ENCODE data around the gene ACER3. TPM values are rescaled to one million over a fixed set of nuclear protein-coding genes. Genes with fewer than 3 reads are reported as not detected.

The ACER3 gene
- total and polyA plus RNA-seq, 8 donors = 2.0 to 13.2 (median 5.9) TPM

- TF ChIP-seq, protein P1, sequence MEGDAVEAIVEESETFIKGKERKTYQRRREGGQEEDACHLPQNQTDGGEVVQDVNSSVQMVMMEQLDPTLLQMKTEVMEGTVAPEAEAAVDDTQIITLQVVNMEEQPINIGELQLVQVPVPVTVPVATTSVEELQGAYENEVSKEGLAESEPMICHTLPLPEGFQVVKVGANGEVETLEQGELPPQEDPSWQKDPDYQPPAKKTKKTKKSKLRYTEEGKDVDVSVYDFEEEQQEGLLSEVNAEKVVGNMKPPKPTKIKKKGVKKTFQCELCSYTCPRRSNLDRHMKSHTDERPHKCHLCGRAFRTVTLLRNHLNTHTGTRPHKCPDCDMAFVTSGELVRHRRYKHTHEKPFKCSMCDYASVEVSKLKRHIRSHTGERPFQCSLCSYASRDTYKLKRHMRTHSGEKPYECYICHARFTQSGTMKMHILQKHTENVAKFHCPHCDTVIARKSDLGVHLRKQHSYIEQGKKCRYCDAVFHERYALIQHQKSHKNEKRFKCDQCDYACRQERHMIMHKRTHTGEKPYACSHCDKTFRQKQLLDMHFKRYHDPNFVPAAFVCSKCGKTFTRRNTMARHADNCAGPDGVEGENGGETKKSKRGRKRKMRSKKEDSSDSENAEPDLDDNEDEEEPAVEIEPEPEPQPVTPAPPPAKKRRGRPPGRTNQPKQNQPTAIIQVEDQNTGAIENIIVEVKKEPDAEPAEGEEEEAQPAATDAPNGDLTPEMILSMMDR (IDR thresholded peaks at IDR 0.05) = no peak
- no peak overlapping the region for H3K4me3 ChIP-seq
- H3K4me1 ChIP-seq = no peaks in the 10 kb centered on the region
- ATAC-seq = no peak
- no peaks in the 10 kb centered on the region for H3K27me3 ChIP-seq
- no peak for FAIRE-seq
- 90 to 97% methylated on average over 1 of the region's 1 CpG for WGBS, 2 donors
- H3K36me3 ChIP-seq = no peaks in the 10 kb centered on the region
- H3K9me3 ChIP-seq = no peaks in the 10 kb centered on the region
- intact Hi-C loops (cut with DNase I) = no loop called here
- H3K27ac ChIP-seq = no peak overlapping the region
- no peak for DNase-seq
Measured at GRCh38 chr11:76822406-76822805, 38.3 kb upstream of the ACER3 start.

DNA sequence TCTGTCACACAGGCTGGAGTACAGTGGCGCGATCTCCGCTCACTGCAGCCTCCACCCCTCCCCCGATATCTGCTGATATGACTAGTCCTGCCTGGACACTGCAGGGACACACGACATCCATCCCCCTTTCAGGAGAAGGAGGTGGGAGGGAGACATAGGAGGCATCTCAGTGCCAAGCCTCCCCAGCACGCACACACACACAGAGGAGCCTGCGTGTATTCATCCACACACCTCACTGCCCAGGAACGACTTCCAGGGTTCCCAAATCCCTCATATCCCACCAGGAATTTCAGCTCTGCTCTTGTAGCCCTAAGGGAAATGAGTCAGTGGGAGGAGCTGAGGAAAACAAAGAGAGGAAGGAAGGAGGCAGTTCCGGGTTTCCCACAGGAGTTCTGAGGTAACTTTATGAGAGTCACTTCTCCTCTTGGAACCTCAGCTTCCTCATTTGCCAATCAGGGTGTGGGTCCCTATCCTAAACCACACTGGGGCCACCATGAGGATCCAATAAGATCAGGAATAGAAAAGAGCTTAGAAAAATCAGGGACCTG, 37.2 kb upstream of the ACER3 start:
- WGBS, 2 donors = 60 to 68% methylated on average over 9 of the region's 9 CpGs
- Histone ChIP-seq H3K9me3 (no peaks in the 10 kb centered on the region), H3K27ac (no peak overlapping the region), H3K27me3 (no peaks in the 10 kb centered on the region), H3K4me3 (no peak overlapping the region), H3K4me1 (no peaks in the 10 kb centered on the region), H3K36me3 (no peaks in the 10 kb centered on the region)
- TF ChIP-seq, protein P1 (IDR thresholded peaks at IDR 0.05) = no peak
- no peak for DNase-seq
- no peak for FAIRE-seq
- ATAC-seq = peak in 2 of 4 donors; percentile 41 to 53
- intact Hi-C loops (cut with DNase I) = no loop called here

DNA sequence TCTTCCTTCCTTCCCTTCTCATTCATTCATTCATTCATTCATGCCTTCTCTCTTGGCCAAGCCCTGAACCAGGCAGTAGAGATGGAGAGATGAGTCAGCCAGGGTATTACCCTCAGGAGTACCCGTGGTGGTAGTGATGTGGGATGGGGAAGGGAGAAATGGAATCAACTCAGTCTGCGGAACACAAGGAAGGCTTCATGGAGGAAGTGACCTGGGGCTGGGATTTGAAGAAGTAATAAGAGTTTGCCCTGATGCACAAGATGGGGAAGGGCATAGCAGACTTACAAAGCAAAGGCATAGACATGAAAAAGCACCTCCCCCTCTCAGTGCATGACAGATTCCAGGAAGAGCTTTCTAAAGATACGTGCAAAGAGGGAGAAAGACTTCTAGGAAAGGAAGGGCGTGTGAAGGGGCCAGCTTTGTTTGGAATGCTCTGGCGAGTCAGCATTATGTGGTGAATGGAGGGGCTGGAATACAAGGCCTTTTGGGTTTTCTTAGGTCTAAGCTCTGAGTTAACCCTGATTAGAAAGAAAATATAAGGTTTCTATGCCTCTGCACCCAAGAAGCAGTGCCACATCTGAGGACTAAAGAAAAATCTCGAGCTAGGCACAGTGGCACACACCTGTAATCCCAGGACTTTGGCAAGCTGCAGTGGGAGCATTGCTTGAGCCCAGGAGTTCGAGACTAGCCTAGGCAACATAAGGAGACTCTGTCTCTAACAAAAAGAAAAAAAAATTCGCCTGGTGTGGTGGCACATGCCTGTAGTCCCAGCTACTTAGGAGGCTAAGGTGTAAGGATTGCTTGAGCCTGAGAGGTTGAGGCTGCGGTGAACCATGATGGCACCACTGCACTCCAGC, 36.4 kb upstream of the ACER3 start:
- FAIRE-seq = no peak
- 70 to 78% methylated on average over 9 of the region's 9 CpGs for WGBS, 2 donors

GRCh38 chr11:76824980-76825725, 35.6 kb upstream of the ACER3 start:
- Histone ChIP-seq H3K27me3 (no peaks in the 10 kb centered on the region), H3K4me1 (no peaks in the 10 kb centered on the region), H3K27ac (no peak overlapping the region), H3K36me3 (no peaks in the 10 kb centered on the region), H3K4me3 (no peak overlapping the region), H3K9me3 (no peaks in the 10 kb centered on the region)
- TF ChIP-seq, protein P1 (IDR thresholded peaks at IDR 0.05) = no peak
- intact Hi-C loops (cut with DNase I) = no loop called here
- 73 to 77% methylated on average over 5 of the region's 5 CpGs for WGBS, 2 donors
- DNase-seq (no peak), ATAC-seq (no peak), FAIRE-seq (no peak)

More for the DNA sequence above, 36.4 kb upstream of the ACER3 start:
- Histone ChIP-seq H3K9me3 (no peaks in the 10 kb centered on the region), H3K27me3 (no peaks in the 10 kb centered on the region), H3K36me3 (no peaks in the 10 kb centered on the region), H3K27ac (no peak overlapping the region), H3K4me3 (no peak overlapping the region), H3K4me1 (no peaks in the 10 kb centered on the region)
- intact Hi-C loops (cut with DNase I) = no loop called here
- ATAC-seq (peak in 2 of 4 donors; percentile 22 to 59), DNase-seq (no peak)
- TF ChIP-seq, protein P1 (IDR thresholded peaks at IDR 0.05) = no peak
